Transverse colon (tissue), 1 donor: Measurements from ENCODE around the gene L3MBTL4.

Experiments
- EP300 ChIP-seq: sonication (generic); formaldehyde crosslinking; IDR thresholded peaks from one replicate; pipeline ENCODE4 v1.6.1; 2017; ENCODE audit warnings: antibody characterized with exemption, low read depth
- POLR2A ChIP-seq: fragments of 450-650 bp; IDR thresholded peaks from one replicate; pipeline ENCODE4 v1.6.1; 2016; ENCODE audit warnings: antibody characterized with exemption, mild to moderate bottlenecking, moderate library complexity

DNA sequence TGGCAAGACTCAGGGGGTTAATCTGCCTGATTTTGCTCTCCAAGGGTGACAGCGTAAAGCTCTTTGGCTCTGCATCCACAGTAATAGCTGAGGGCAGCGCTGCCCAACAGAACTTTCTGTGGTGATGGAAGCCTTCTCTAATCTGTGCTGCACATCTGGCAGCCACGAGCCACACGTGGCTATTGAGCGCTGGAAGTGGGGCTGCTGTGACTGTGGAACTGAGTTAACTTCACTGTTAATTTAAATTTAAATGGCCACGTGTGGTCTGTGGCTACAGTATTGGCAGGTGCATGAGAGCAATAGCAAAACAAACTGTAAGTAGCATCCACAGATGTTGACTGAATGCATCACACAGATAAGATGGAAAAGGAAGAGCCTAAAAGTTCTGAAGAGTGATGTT, 472.1 kb downstream of the L3MBTL4 start:
- no peak for TF ChIP-seq POLR2A
- no peak for TF ChIP-seq EP300
